GM12873 (cell line): ENCODE results near the gene THEMIS2.
A peak's percentile ranks its signal among the peaks of the same experiment; 100 is the strongest.

Experiments
- CTCF ChIP-seq: IDR thresholded peaks from 2 replicates; pipeline ENCODE4 v1.5.1; 2012; ENCODE audit warnings: low read depth, mild to moderate bottlenecking, moderate library complexity, low read length, control low read depth; ENCODE audit not compliant: insufficient read depth; ENCODE audit errors: missing control alignments

The THEMIS2 gene

GRCh38 chr1:27885621-27886352, 13.4 kb downstream of the THEMIS2 start:
- no peak for TF ChIP-seq CTCF

GRCh38 chr1:27886353-27886679, 14.0 kb downstream of the THEMIS2 start:
- TF ChIP-seq CTCF = no peak

- TF ChIP-seq CTCF = no peak
Observed at GRCh38 chr1:27886744-27887143, 14.4 kb downstream of the THEMIS2 start.

GRCh38 chr1:27887215-27888021, 15.1 kb downstream of the THEMIS2 start:
- TF ChIP-seq CTCF = no peak

GRCh38 chr1:27889506-27889905, 17.2 kb downstream of the THEMIS2 start:
- no peak for TF ChIP-seq CTCF

- TF ChIP-seq CTCF = peak; percentile 51
Observed at GRCh38 chr1:27891196-27891889, 19.0 kb downstream of the THEMIS2 start.

- no peak for TF ChIP-seq CTCF
Observed at GRCh38 chr1:27894521-27894920, 22.2 kb downstream of the THEMIS2 start.
